ENCODE measurements around the gene CTSS.
A peak's percentile ranks its signal among the peaks of the same experiment; 100 is the strongest.

Gene CTSS

GRCh38 chr1:150765296-150765976 lies at the start of gene CTSS:
Gene CTSS (minus strand): TSS chr1:150765778. CDS start chr1:150764763, 1,015 bp downstream.
- DNase-seq (ENCODE audit: low read depth): peak; percentile 20
- no peak within 1 kb of the TSS for H3K4me3 ChIP-seq (replicated peaks; ENCODE audit: low read depth, low read length)
- no peak for TF ChIP-seq CTCF (IDR thresholded peaks at IDR 0.05; ENCODE audit: low read length, missing control alignments)

- no peak overlapping the region for H3K4me3 ChIP-seq (replicated peaks; ENCODE audit: low read depth, low read length)
- peak; percentile 79 for DNase-seq (ENCODE audit: low read depth)
- TF ChIP-seq CTCF (IDR thresholded peaks at IDR 0.05; ENCODE audit: low read length, missing control alignments): peak; percentile 93
Measured at GRCh38 chr1:150813028-150813707, 47.6 kb upstream of the CTSS start.

GRCh38 chr1:150810958-150811659 lies 45.5 kb upstream of the CTSS start:
- TF ChIP-seq CTCF (IDR thresholded peaks at IDR 0.05; ENCODE audit: low read length, missing control alignments): no peak
- no peak overlapping the region for H3K4me3 ChIP-seq (replicated peaks; ENCODE audit: low read depth, low read length)
- no peak for DNase-seq (ENCODE audit: low read depth)

DNA sequence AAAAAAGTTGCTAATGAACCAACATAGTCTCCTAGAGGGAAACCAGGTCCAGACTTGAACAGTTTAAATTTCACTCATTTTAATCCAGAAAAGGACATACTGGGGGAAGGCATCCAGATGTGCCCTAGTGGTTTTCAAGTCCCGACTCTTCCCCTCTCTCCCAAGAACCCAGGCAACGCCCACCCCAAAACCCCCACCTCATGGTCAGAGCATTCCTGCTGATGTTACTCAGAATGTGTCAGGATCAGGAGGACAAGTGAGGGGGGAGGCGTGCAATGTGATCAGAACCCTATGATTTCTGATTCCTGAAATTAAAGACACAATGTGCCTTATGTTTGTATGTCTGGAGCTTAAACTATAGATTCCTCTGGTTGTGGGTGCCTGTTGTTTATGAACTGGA lies 44.1 kb upstream of the CTSS start:
- DNase-seq (ENCODE audit: low read depth): no peak
- no peak overlapping the region for H3K4me3 ChIP-seq (replicated peaks; ENCODE audit: low read depth, low read length)
- no peak for TF ChIP-seq CTCF (IDR thresholded peaks at IDR 0.05; ENCODE audit: low read length, missing control alignments)

GRCh38 chr1:150808846-150809245 lies 43.3 kb upstream of the CTSS start:
- no peak for TF ChIP-seq CTCF (IDR thresholded peaks at IDR 0.05; ENCODE audit: low read length, missing control alignments)
- DNase-seq (ENCODE audit: low read depth): no peak
- no peak overlapping the region for H3K4me3 ChIP-seq (replicated peaks; ENCODE audit: low read depth, low read length)

- no peak for TF ChIP-seq CTCF (IDR thresholded peaks at IDR 0.05; ENCODE audit: low read length, missing control alignments)
- no peak for DNase-seq (ENCODE audit: low read depth)
- H3K4me3 ChIP-seq (replicated peaks; ENCODE audit: low read depth, low read length): peak within 1 kb of the TSS; percentile 28
Measured at GRCh38 chr1:150808121-150808520, 42.5 kb upstream of the CTSS start, which contains the start of gene CTSK. Gene CTSK (minus strand): TSS chr1:150808260. CDS start chr1:150806805, 1,455 bp downstream.
